SK-N-SH (cell line): ENCODE measurements around the gene HDAC4. TPM values are rescaled to one million over a fixed set of nuclear protein-coding genes. Genes with fewer than 3 reads are reported as not detected.

Source experiments
- CTCF ChIA-PET: fragments of 300-600, 350-600 bp; formaldehyde crosslinking; extraction: SDS; loops from one replicate; lab custom pipeline; 2021; lab: Yijun Ruan, JAX
- POLR2A ChIA-PET: fragments of 350-600 bp; sonication (Branson Sonifier 250); formaldehyde crosslinking; extraction: SDS; loops from one replicate; lab custom pipeline; 2020; ENCODE audit warnings: antibody characterized with exemption, inconsistent platforms; lab: Yijun Ruan, JAX
- DNase-seq: peaks from one replicate; pipeline ENCODE4 v3.0.0; 2012
- H2AFZ ChIP-seq: fragments of 200-600 bp; sonication (generic); 2 replicates; pipeline ENCODE4 v1.8.1; 2016; ENCODE audit warnings: antibody characterized with exemption, mild to moderate bottlenecking, low read depth
- H3F3A ChIP-seq: fragments of 200-600 bp; sonication (generic); replicated peaks from 2 replicates; pipeline ENCODE3; 2016; ENCODE audit warnings: antibody characterized with exemption, mild to moderate bottlenecking; ENCODE audit not compliant: insufficient read depth
- H3K27ac ChIP-seq, 2 experiments: fragments of 200-500 bp in 1 of 2; fragments of 200-600 bp in 1 of 2; sonication (Bioruptor generic) in 1 of 2; sonication (generic), shearing (Covaris generic) in 1 of 2; 2 replicates each; pipeline versions ENCODE4 v1.5.1 to v1.6.1; 2014 to 2016; ENCODE audit warnings: low read depth in 2 of 2, inconsistent platforms in 1 of 2, low read length in 1 of 2, mild to moderate bottlenecking in 1 of 2, mixed read lengths in 1 of 2
- H3K27me3 ChIP-seq: fragments of 200-600 bp; sonication (generic), shearing (Covaris generic); 2 replicates; pipeline ENCODE4 v1.6.1; 2016; ENCODE audit warnings: mixed run types; ENCODE audit not compliant: insufficient read depth
- H3K36me3 ChIP-seq, 2 experiments: fragments of 200-500 bp in 1 of 2; fragments of 200-600 bp in 1 of 2; sonication (Bioruptor generic) in 1 of 2; sonication (generic) in 1 of 2; replicated peaks in 1 of 2; 2 replicates each; pipeline versions ENCODE3 to v1.5.1; 2014 to 2016; ENCODE audit warnings: low read length in 1 of 2, mild to moderate bottlenecking in 1 of 2; ENCODE audit not compliant: insufficient read depth in 2 of 2, control insufficient read depth in 1 of 2
- H3K4me1 ChIP-seq, 2 experiments: fragments of 200-500 bp in 1 of 2; fragments of 200-600 bp in 1 of 2; sonication (Bioruptor generic) in 1 of 2; sonication (generic), shearing (Covaris generic) in 1 of 2; 2 replicates each; pipeline versions ENCODE4 v1.5.1 to v1.6.1; 2014 to 2016; ENCODE audit warnings: low read depth in 1 of 2, low read length in 1 of 2, mixed run types in 1 of 2; ENCODE audit not compliant: insufficient read depth in 2 of 2, control insufficient read depth in 1 of 2
- H3K4me2 ChIP-seq: fragments of 200-600 bp; sonication (generic), shearing (Covaris generic); 2 replicates; pipeline ENCODE4 v1.6.1; 2017; ENCODE audit warnings: mixed run types
- H3K4me3 ChIP-seq, 2 experiments: fragments of 200-500 bp in 1 of 2; fragments of 200-600 bp in 1 of 2; sonication (Bioruptor generic) in 1 of 2; sonication (generic), shearing (Covaris generic) in 1 of 2; 2 replicates each; pipeline versions ENCODE4 v1.5.1 to v1.8.1; 2014 to 2016; ENCODE audit warnings: low read depth in 2 of 2, inconsistent platforms in 1 of 2, low read length in 1 of 2, mild to moderate bottlenecking in 1 of 2, mixed read lengths in 1 of 2, moderate library complexity in 1 of 2
- H3K79me2 ChIP-seq: fragments of 200-600 bp; sonication (generic); 2 replicates; pipeline ENCODE4 v1.8.1; 2017; ENCODE audit warnings: mild to moderate bottlenecking; ENCODE audit not compliant: insufficient read depth
- H3K9ac ChIP-seq: fragments of 200-600 bp; sonication (generic); 2 replicates; pipeline ENCODE4 v1.6.1; 2017; ENCODE audit warnings: mixed run types
- H3K9me2 ChIP-seq: fragments of 200-600 bp; sonication (generic); 2 replicates; pipeline ENCODE4 v1.6.1; 2017; ENCODE audit warnings: mixed run types
- H3K9me3 ChIP-seq: fragments of 200-600 bp; sonication (generic); 2 replicates; pipeline ENCODE4 v1.6.1; 2017; ENCODE audit warnings: mixed run types, mild to moderate bottlenecking, moderate library complexity
- H4K20me1 ChIP-seq: fragments of 200-600 bp; sonication (generic); 2 replicates; pipeline ENCODE4 v1.6.1; 2017; ENCODE audit warnings: mild to moderate bottlenecking, mixed run types; ENCODE audit not compliant: insufficient read depth
- CTCF ChIP-seq: fragments of 200-600 bp; sonication (generic); IDR thresholded peaks from 2 replicates; pipeline ENCODE4 v1.6.1; 2017; ENCODE audit warnings: antibody characterized with exemption, mild to moderate bottlenecking, moderate library complexity
- FOXJ3 ChIP-seq: sonication (generic); formaldehyde crosslinking; IDR thresholded peaks from 2 replicates; pipeline ENCODE4 v1.5.1; 2020; ENCODE audit warnings: mild to moderate bottlenecking, missing genetic modification reagents
- GABPA ChIP-seq: IDR thresholded peaks from 2 replicates; pipeline ENCODE4 v1.4.0; 2012; ENCODE audit warnings: low read depth, mild to moderate bottlenecking
- MXI1 ChIP-seq: IDR thresholded peaks from 2 replicates; pipeline ENCODE4 v1.6.1; 2012; ENCODE audit warnings: mild to moderate bottlenecking, low read depth, low read length, improper control_type of control experiment
- RAD21 ChIP-seq: IDR thresholded peaks from 2 replicates; pipeline ENCODE4 v1.6.1; 2012; ENCODE audit warnings: mild to moderate bottlenecking, low read length
- WGBS: methylation state at CpG from one replicate; pipeline ENCODE4 v1.1.6; 2017; ENCODE audit warnings: low lambda C conversion rate; 5-methylcytosine and 5-hydroxymethylcytosine counted together
- polyA plus RNA-seq, 3 experiments: library from polyadenylated mRNA; depleted of rRNA; stranded (reverse); fragments of >200 nt; gene quantifications; 2 replicates each; pipeline ENCODE4 v1.2.3, GENCODE V29; 2012
- TF ChIP-seq, protein P1 (sequence below): IDR thresholded peaks from 2 replicates; pipeline ENCODE4 v1.4.0; 2012; ENCODE audit warnings: low read depth, borderline replicate concordance

The HDAC4 gene
- polyA plus RNA-seq, 1 of the 3 experiments (the other 2 are of a cell fraction): 5.5 TPM

- CTCF ChIA-PET: interaction anchor here (0.9 to 2.1 kb wide), 8 partner anchors 18 to 593 kb away, joined by 3 to 7 read pairs (median 6); no protein-coding TSS in a partner anchor
- 86% methylated on average over 8 of the region's 10 CpGs for WGBS
- Histone ChIP-seq H3K4me3 (no peak overlapping the region), H3K9ac (no peak overlapping the region), H3K4me2 (peak overlapping the region; percentile 94; the same call in 1 of the 2 replicates), H3K79me2 (peaks cover 40% of the 10 kb centered on the region), H3K36me3 (no peaks in the 10 kb centered on the region), H3K27me3 (no peaks in the 10 kb centered on the region), H2AFZ (no peak overlapping the region), H3K9me2 (no peaks in the 10 kb centered on the region), H3K4me1 (peaks cover 15 to 33% of the 10 kb centered on the region in 2 experiments; a peak in 3 of 4 replicates), H3F3A (no peaks in the 10 kb centered on the region), H4K20me1 (peaks cover 11% of the 10 kb centered on the region; the same call in 1 of the 2 replicates), H3K9me3 (no peaks in the 10 kb centered on the region), H3K27ac (peak overlapping the region in 1 of 2 experiments; percentile 58; a peak in 2 of 4 replicates)
- TF ChIP-seq MXI1 (peak; percentile 50; the same call in 1 of the 2 replicates), FOXJ3 (CRISPR knock-in tag) (no peak)
- DNase-seq: peak; percentile 61
- POLR2A ChIA-PET: interaction anchor here (1.2 kb wide), 2 partner anchors 94 to 124 kb away, joined by 3 read pairs; no protein-coding TSS in a partner anchor
Observed at GRCh38 chr2:239398521-239398921, 2.3 kb downstream of the HDAC4 start.

GRCh38 chr2:239397931-239398471, 2.8 kb downstream of the HDAC4 start:
- POLR2A ChIA-PET: interaction anchor here (1.2 kb wide), 1 partner anchor 123 kb away, joined by 3 read pairs; no protein-coding TSS in a partner anchor
- Histone ChIP-seq H4K20me1 (peaks cover 14% of the 10 kb centered on the region), H3K9ac (no peak overlapping the region), H3K79me2 (peaks cover 42% of the 10 kb centered on the region), H3K4me3 (no peak overlapping the region)
- 91% methylated on average over 16 of the region's 16 CpGs for WGBS
- TF ChIP-seq CTCF (no peak), GABPA (no peak), RAD21 (no peak)
- TF ChIP-seq, all 33 proteins: peak for 0
- Histone ChIP-seq H3K27me3 (no peaks in the 10 kb centered on the region), H3K27ac (peak overlapping the region in 1 of 2 experiments; percentile 58; a peak in 2 of 4 replicates), H3K4me1 (peaks cover 15 to 38% of the 10 kb centered on the region in 2 experiments; a peak in 3 of 4 replicates), H3K9me2 (no peaks in the 10 kb centered on the region), H3F3A (no peaks in the 10 kb centered on the region), H3K4me2 (no peak overlapping the region), H3K9me3 (no peaks in the 10 kb centered on the region), H3K36me3 (no peaks in the 10 kb centered on the region), H2AFZ (no peak overlapping the region)
- no peak for DNase-seq
- CTCF ChIA-PET: interaction anchor here (0.9 to 2.1 kb wide), 7 partner anchors 10 to 593 kb away, joined by 3 to 10 read pairs (median 6); no protein-coding TSS in a partner anchor

GRCh38 chr2:239396881-239397681, 3.7 kb downstream of the HDAC4 start:
- Histone ChIP-seq H3K9me2 (no peaks in the 10 kb centered on the region), H3K9ac (no peak overlapping the region), H3K9me3 (no peaks in the 10 kb centered on the region), H3K4me1 (peaks cover 12 to 43% of the 10 kb centered on the region in 2 experiments; a peak in 3 of 4 replicates), H3K79me2 (peaks cover 51% of the 10 kb centered on the region), H3K4me2 (no peak overlapping the region), H3K27ac (no peak overlapping the region), H4K20me1 (peaks cover 21% of the 10 kb centered on the region), H3K36me3 (no peaks in the 10 kb centered on the region), H2AFZ (no peak overlapping the region), H3K27me3 (no peaks in the 10 kb centered on the region), H3F3A (no peaks in the 10 kb centered on the region), H3K4me3 (no peak overlapping the region)
- TF ChIP-seq, protein P1, sequence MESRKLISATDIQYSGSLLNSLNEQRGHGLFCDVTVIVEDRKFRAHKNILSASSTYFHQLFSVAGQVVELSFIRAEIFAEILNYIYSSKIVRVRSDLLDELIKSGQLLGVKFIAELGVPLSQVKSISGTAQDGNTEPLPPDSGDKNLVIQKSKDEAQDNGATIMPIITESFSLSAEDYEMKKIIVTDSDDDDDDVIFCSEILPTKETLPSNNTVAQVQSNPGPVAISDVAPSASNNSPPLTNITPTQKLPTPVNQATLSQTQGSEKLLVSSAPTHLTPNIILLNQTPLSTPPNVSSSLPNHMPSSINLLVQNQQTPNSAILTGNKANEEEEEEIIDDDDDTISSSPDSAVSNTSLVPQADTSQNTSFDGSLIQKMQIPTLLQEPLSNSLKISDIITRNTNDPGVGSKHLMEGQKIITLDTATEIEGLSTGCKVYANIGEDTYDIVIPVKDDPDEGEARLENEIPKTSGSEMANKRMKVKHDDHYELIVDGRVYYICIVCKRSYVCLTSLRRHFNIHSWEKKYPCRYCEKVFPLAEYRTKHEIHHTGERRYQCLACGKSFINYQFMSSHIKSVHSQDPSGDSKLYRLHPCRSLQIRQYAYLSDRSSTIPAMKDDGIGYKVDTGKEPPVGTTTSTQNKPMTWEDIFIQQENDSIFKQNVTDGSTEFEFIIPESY: no peak
- peak; percentile 48 for TF ChIP-seq RAD21
- CTCF ChIA-PET: interaction anchor here (0.9 to 2.0 kb wide), 2 partner anchors 11 to 253 kb away, joined by 3 to 10 read pairs; no protein-coding TSS in a partner anchor
- DNase-seq: no peak
- WGBS: 92% methylated on average over 14 of the region's 19 CpGs
- POLR2A ChIA-PET: no interaction called here
